Measurements from ENCODE around the gene CENPH. TPM values are rescaled to one million over a fixed set of nuclear protein-coding genes. Genes with fewer than 3 reads are reported as not detected.
A peak's percentile ranks its signal among the peaks of the same experiment; 100 is the strongest.
"Not testable (repeated sequence)": the region's sequence is repeated elsewhere in the genome, so short reads cannot be mapped to it uniquely, and the experiment has no call there.

Gene CENPH
- total RNA-seq, 1 experiment from 2014 or later = 69.3 TPM

DNA sequence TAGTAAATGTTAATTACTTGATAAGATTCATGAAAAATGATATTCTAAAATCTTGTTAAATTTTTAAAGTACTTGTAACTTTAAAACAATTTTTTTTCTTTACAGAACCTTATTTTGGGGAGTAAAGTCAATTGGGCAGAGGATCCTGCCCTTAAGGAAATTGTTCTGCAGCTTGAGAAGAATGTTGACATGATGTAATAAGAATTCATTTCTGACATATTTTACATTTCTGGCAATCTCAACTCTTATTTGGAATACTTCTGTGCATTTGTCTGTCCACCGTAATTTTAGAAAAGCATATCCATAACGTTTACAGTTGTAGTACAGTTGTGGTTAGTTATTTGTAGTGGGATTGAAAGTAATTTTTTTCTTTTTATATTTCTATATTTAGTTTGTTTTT is 20.2 kb downstream of the CENPH start:
- DNase-seq (ENCODE audit: low spot score) = no peak

DNA sequence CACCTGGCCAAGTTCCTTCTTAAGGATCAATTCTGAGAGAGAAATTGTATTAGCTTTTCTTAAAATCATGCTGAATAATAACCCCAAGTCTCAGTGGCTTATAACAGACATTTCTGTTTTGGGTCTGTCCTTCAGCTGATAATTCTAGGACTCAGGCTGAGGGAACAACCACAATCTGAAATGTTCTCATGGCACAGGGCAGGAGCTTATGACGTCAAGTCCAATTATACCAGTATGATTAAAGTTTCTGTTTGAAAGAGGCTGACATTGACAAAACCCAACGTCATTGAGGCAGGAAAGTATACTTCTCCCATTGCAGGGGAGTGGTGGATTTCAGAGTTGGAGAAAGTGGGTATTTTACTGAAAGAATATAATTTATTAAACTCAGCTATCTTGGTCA is 21.8 kb downstream of the CENPH start:
- DNase-seq (ENCODE audit: low spot score) = no peak

- no peak for DNase-seq (ENCODE audit: low spot score)
These were observed 22.6 kb downstream of the CENPH start for GRCh38 chr5:69212022-69212421.

DNA sequence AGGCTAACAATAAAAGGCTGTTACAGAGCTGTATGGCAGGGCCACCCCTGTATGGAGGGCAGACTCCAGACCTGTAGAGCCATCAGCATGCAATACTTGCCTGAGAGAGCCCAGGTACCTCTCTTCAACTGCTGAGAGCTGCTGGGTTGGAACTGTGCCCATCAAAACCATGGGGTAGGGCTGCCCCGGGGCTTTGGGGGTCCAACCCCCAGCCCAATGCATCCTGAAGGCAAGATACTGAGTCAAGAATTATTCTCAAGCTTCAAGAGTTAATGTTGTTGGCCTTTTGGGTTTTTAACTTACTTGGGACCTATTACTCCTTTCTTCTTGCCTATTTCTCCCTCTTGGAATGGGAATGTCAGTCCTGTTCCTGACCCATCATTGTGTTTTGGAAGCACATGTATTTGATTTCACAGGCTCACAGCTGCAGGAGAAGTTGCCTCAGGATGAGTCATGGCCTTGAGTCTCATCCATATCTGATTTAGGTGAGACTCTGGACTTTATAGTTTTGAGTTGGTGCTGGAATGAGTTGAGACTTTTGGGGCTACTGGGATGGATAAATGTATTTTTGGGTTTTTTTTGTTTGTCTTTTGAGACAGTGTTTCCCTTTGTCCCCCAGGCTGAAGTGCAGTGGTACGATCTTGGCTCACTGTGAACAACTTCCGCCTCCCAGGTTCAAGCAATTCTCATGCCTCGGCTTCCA is 24.3 kb downstream of the CENPH start:
- no peak for DNase-seq (ENCODE audit: low spot score)

DNA sequence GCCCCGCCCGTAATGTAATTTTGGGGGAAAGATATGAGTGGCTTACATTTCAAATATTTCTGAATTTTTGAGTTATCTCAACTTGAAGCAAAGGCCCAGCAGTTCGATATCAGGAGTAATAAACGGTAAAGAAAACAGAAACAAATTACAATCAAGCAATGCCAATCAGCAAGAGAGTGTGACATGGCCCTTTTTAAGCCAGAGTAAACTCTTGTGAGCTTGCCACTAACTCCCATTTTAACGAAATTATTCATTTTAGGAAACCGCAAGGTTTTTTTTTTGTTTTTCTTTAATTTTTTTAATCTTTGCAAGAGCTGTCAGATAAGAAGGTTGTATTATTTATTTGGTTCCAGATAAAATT is 27.7 kb downstream of the CENPH start:
- DNase-seq (ENCODE audit: low spot score) = no peak

DNA sequence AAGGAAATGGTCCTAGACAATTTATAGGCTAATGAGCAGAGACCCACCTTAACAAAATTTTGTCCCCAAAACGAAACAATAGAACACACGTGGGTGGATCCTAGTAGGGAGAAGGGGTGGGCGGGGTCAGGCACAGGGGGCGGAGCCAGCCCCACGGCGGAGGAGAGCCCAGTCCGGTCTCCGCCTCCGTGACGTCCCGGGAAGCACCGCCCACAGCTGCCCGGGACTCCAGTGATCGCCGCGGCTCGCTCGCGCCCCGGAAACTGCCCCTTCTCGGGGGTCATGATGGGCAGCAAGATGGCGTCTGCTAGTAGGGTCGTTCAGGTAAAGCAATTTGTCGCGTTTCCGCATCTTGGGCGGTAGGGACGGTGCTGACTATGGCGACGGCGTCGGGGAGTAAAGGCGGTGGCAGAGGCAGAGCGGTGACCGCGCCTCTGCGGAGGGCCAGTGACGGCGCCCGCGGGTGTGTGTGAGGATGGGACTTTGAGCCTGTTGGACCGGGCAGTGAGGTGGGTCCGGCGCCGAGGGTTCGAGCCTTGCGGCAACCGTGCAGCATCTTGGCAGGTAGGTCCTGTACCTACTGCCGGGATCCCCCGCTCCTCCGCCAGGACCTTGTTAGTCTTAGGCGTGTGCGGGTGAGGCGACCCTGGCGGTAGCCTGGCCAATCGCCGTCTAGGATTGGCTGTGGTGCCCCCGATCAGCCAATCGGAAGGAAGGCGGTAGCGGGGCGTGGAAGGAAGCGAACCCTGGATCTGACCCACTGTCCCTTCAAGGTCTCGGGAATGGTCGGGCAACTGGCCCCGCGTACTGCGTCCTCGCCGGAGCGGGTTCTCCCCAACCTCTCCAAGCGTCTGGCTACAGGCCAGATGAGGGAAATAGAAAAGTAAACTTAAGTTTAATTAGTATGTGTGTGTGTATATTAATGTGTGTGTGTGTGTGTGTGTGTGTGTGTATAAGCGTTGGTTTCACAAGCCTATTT is 28.5 kb downstream of the CENPH start:
- peak; percentile 94 for DNase-seq (ENCODE audit: low spot score)

- DNase-seq (ENCODE audit: low spot score) = no peak
These were observed 30.6 kb downstream of the CENPH start for GRCh38 chr5:69219939-69220338.

DNA sequence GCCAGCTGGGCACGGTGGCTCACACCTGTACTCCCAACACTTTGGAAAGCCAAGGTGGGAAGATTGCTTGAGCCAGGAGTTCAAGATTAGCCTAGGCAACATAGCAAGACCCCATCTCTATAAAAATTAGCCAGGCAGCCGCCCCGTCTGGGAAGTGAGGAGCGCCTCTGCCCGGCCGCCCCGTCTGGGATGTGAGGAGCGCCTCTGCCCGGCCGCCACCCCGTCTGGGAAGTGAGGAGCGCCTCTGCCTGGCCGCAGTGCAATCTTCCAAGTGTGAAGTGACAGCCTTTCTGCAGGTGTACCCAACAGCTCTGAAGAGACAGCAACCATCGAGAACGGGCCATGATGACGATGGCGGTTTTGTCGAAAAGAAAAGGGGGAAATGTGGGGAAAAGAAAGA is 31.0 kb downstream of the CENPH start:
- not testable (repeated sequence) for DNase-seq (ENCODE audit: low spot score)

DNA sequence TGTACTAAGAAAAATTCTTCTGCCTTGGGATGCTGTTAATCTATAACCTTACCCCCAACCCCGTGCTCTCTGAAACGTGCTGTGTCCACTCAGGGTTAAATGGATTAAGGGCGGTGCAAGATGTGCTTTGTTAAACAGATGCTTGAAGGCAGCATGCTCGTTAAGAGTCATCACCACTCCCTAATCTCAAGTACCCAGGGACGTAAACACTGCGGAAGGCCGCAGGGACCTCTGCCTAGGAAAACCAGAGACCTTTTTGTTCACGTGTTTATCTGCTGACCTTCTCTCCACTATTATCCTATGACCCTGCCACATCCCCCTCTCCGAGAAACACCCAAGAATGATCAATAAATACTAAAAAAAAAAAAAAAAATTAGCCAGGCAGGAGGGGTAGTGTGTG is 31.4 kb downstream of the CENPH start:
- DNase-seq (ENCODE audit: low spot score) = not testable (repeated sequence)

DNA sequence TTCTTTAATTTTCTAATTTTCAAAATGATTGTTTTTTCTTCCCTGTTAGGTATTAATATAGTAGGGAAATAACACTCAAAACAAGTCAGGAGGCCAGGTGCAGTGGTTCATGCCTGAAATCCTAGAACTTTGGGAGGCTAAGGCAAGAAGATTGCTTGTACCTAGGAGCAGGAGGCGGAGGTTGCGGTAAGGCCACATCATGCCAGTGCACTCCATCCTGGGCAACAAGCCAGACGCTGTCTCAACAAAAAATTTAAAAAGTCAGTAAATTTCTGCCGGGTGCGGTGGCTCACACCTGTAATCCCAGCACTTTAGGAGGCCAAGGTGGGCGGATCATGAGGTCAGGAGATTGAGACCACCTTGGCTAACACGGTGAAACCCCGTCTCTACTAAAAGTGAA is 35.1 kb downstream of the CENPH start:
- no peak for DNase-seq (ENCODE audit: low spot score)

DNA sequence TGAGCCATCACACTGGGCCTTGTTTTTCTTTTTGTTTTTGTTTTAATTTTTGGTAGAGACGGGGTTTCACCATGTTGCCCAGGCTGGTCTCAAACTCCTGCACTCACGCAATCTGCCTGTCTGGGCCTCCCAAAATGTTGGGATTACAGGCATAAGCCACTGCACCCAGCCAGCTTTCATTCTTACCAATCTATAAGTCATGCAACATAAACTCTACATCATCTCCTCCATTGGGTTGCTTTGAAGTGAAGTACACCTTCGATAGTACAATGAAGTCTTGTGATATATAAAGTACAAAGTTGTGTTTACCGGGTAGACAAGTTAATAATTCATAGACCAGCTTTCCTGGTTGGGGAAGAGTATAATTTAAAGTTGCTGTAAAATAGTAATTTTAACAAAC is 36.5 kb downstream of the CENPH start:
- no peak for DNase-seq (ENCODE audit: low spot score)

- DNase-seq (ENCODE audit: low spot score) = no peak
These were observed 40.8 kb downstream of the CENPH start for GRCh38 chr5:69230181-69230580.

DNA sequence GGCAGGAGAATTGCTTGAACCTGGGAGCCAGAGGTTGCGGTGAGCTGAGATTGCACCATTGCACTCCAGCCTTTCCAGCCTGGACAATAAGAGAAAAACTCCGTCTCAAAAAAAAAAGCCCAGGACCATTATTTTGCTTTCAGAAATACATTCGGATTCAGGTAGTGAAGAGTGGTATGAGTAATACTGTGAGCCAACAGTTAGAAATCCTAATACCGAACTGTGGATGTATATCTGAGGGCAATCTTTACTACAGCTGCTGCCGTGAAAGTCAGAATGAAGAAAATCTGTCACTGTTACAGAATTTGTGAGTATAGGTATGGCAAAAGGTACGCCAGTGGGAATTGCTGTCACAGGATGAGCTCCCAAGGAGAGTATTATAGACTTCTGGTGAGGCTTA is 41.9 kb downstream of the CENPH start:
- no peak for DNase-seq (ENCODE audit: low spot score)

GRCh38 chr5:69231851-69232250 is 42.5 kb downstream of the CENPH start:
- no peak for DNase-seq (ENCODE audit: low spot score)

GRCh38 chr5:69234457-69235268 is 45.3 kb downstream of the CENPH start, which contains the start of gene CDK7:
CDK7 (plus strand) TSS chr5:69234886; CDS start chr5:69234976, 90 bp downstream.
- DNase-seq (ENCODE audit: low spot score) = peak; percentile 96

GRCh38 chr5:69236733-69237132 is 47.4 kb downstream of the CENPH start:
- not testable (repeated sequence) for DNase-seq (ENCODE audit: low spot score)

- no peak for DNase-seq (ENCODE audit: low spot score)
These were observed 48.5 kb downstream of the CENPH start for GRCh38 chr5:69237877-69238276.

DNA sequence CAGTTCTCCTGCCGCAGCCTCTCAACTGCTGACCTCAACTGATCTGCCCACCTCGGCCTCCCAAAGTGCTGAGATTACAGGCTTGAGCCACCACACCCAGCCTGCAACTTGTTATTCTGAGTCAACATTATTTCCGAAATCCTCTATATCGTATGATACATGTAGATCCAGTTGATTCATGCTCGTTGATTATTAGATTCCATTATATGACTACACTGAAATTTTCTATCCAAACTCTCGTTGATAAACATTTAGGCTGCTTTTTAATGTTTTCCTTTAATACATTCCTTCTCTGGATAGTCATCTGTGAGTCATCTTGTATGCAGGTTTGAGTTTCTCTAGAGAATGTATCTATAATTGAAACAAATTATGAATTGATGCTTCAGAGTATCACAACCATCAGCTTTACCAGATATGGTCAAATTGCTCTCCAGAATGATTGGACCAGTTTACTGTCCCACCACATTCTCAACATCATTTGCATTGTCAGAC is 49.4 kb downstream of the CENPH start:
- no peak for DNase-seq (ENCODE audit: low spot score)

DNA sequence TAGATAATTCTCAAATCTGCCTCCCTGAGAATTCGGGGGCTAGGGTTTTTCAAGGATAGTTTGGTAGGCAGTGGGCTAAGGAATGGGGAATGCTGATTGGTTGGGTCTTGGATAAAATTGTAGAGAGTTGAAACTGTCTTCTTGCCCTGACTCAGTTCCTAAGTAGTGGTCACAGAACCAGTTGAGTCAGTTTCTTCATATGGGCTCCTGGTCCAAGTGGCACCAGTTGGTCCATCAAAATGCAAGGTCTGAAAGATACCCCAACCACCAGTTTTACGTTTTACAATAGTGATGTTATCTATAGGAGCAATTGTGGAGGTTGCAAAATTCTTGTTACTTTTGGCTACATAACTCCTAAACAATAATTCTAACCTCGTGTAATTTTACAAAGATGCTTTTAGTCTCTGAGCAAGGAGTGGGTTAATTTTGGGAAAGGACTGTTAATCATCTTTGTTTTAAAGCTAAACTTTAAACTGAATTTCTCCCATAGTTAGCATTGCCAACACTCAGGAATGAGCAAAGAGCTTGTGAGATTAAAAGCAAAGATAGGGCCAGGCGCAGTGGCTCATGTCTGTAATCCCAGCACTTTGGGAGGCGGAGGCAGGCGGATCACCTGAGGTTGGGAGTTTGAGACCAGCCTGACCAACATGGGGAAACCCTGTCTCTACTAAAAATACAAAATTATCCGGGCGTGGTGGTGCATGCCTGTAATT is 53.0 kb downstream of the CENPH start:
- DNase-seq (ENCODE audit: low spot score) = no peak

GRCh38 chr5:69245031-69245430 is 55.6 kb downstream of the CENPH start:
- DNase-seq (ENCODE audit: low spot score) = no peak

DNA sequence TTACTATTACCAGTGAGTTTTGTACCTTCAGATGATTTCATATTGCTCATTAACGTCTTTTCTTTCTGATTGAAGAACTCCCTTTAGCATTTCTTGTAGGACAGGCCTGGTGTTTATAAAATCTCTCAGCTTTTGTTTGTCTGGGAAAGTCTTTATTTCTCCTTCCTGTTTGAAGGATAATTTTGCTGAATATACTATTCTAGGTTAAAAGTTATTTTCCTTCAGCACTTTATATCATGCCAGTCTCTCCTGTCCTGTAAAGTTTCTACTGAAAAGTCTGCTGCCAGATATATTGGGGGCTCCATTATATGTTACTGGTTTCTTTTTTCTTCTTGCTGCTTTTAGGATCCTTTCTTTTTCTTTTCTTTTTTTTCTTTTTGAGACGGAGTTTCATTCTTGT is 58.6 kb downstream of the CENPH start:
- no peak for DNase-seq (ENCODE audit: low spot score)
